ENCODE data around the gene CD86.

The CD86 gene

DNA sequence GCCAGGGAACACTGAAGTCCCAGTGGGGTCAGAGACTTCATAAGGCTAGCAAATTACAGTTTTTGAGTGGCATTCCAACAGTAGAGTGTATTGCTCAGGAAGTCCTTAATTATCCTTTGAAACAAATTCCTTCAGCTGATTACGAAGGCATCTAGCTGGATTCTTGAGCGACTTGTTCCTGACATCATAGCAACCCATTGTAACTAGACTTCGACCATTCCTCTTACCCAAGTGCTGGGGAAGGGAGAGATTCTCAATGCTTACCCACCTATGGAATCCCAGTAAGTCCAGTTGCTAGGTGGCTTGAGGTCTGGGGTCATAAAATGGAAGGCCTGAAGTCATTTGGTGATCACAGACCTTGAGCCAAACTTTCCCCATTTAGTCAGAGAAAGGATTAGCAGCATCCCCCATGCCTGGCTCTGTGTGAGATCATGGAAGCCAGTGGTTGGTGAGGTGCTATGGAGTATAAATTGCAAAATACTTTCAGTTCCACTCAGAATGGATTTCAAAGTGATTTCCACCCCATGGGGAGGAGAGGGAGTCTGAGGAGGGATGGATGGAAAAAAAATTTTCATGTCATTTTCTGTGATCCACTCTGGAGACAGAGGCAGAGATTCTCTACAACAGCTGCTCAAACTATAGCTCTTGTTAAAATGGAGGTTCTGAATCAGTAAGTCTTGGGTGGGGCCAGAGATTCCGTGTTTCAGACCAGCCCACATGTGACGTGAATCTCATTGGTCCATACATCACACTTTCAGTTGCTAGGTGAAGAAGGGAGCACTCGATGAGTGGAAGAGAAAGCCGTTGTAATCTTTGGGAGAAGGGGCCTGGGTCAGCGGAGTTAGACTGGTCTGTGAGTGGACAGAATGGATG is 45.7 kb downstream of the CD86 start:
- Histone ChIP-seq H3K4me1 (ENCODE audit: control insufficient read depth in 1 of 2, insufficient read depth in 1 of 2, low read depth in 1 of 2, low read length in 1 of 2) (peaks cover 9 to 31% of the 10 kb centered on the region in 2 experiments), H3K4me3 (ENCODE audit: low read depth in 1 of 2, low read length in 1 of 2) (no peak overlapping the region), H3K36me3 (no peaks in the 10 kb centered on the region), H3K27me3 (peaks cover 19% of the 10 kb centered on the region), H3K27ac (no peak overlapping the region), H3K9me3 (no peaks in the 10 kb centered on the region)
- TF ChIP-seq, protein P1, sequence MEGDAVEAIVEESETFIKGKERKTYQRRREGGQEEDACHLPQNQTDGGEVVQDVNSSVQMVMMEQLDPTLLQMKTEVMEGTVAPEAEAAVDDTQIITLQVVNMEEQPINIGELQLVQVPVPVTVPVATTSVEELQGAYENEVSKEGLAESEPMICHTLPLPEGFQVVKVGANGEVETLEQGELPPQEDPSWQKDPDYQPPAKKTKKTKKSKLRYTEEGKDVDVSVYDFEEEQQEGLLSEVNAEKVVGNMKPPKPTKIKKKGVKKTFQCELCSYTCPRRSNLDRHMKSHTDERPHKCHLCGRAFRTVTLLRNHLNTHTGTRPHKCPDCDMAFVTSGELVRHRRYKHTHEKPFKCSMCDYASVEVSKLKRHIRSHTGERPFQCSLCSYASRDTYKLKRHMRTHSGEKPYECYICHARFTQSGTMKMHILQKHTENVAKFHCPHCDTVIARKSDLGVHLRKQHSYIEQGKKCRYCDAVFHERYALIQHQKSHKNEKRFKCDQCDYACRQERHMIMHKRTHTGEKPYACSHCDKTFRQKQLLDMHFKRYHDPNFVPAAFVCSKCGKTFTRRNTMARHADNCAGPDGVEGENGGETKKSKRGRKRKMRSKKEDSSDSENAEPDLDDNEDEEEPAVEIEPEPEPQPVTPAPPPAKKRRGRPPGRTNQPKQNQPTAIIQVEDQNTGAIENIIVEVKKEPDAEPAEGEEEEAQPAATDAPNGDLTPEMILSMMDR (IDR thresholded peaks at IDR 0.05) = no peak

DNA sequence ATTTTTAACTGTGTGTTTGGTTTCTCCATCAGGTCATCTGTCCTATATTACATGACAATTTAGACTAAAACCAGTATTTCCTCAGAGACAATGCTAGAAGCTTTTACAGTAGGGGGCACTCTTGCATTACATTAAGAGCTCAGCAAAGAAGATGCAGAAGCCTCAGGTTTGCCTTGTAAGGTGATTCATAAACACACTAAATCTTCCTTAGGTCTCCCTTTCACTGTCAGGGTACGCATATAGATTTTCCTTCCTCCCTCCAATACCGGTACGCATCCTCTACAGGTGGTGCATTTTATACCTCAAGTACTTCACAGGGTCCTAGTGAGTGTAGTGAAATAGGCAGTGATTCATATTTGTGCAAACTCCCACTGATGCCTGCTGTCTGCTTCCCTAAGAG is 46.5 kb downstream of the CD86 start:
- Histone ChIP-seq H3K36me3 (no peaks in the 10 kb centered on the region), H3K27ac (no peak overlapping the region), H3K4me3 (ENCODE audit: low read depth in 1 of 2, low read length in 1 of 2) (no peak overlapping the region), H3K4me1 (ENCODE audit: control insufficient read depth in 1 of 2, insufficient read depth in 1 of 2, low read depth in 1 of 2, low read length in 1 of 2) (peaks cover 9 to 28% of the 10 kb centered on the region in 2 experiments), H3K9me3 (no peaks in the 10 kb centered on the region), H3K27me3 (peaks cover 19% of the 10 kb centered on the region)
- TF ChIP-seq, protein P1 (IDR thresholded peaks at IDR 0.05) = peak; percentile 43

DNA sequence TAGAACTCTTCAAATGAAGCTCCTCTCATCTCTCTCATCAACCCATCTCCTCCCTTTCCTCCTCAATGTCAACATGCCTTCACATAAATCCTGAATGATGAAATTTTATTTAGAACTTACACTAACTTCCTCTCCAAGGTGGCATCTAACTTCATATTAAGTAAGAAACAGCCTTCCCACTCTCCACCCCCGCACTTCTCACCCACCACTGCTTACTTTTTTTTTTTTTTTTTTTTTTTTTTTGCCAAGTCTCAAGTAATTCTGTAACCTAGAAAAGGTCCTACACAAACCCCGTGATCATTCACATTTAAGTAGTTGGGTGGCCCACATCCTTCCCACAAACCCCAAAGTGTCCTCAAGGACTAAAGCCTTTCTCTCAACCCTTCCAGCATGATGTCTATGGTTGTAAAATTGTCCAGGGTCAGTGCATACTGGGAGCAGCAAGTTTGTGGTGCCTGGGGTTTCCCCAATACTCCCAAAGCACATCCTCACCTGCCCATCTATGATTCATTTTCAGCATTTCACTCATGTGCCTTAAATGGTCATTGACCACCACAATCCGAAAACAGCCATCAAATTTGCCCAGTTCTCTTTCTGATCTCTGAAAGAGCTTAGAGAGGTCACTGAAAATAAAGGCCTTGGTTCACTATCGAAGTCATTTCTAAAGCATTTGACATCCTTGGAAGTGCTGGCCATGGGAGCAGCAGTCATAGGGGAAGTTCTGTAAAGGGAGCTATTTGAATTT is 47.2 kb downstream of the CD86 start:
- Histone ChIP-seq H3K4me3 (ENCODE audit: low read depth in 1 of 2, low read length in 1 of 2) (no peak overlapping the region), H3K4me1 (ENCODE audit: control insufficient read depth in 1 of 2, insufficient read depth in 1 of 2, low read depth in 1 of 2, low read length in 1 of 2) (peaks cover 9 to 24% of the 10 kb centered on the region in 2 experiments), H3K27ac (no peak overlapping the region), H3K36me3 (no peaks in the 10 kb centered on the region), H3K27me3 (peaks cover 14% of the 10 kb centered on the region), H3K9me3 (no peaks in the 10 kb centered on the region)
- TF ChIP-seq, protein P1 (IDR thresholded peaks at IDR 0.05) = no peak

DNA sequence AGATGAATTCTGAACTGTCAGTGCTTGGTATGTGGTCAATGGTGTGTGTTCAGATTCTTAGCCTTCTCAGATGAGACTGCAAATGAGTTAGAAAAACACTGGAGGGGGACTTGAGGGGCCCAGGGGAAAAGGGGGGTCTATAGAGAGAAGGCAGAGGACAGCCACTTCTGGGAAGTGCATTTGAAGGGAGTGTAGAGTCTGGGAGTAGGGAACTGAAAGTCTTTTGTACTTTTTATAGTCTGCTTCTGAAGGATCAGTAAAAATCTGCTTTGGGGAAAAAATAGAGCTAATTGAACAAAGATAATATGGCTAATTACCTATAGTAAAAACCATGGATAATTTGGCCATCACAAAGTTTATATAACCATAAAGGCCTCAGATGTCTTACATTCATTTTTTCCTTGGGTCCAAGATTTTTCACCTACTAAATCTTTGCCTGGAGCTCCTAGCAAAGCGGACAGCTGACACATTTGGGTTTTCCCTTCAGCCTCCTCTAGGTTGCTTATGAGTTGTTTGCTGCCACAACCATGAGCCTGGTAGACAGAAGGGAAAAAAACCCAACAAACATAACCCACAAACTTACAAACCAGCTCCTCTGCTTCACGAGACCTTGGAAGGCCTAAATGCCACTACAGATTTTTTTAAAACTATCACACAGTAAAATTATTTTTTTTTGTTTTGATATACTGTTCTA is 48.8 kb downstream of the CD86 start:
- H3K4me3 ChIP-seq (ENCODE audit: low read depth in 1 of 2, low read length in 1 of 2) = no peak overlapping the region
- peaks cover 9 to 24% of the 10 kb centered on the region in 2 experiments for H3K4me1 ChIP-seq (ENCODE audit: control insufficient read depth in 1 of 2, insufficient read depth in 1 of 2, low read depth in 1 of 2, low read length in 1 of 2)
- TF ChIP-seq, protein P1 (IDR thresholded peaks at IDR 0.05) = no peak
- no peaks in the 10 kb centered on the region for H3K36me3 ChIP-seq
- no peaks in the 10 kb centered on the region for H3K9me3 ChIP-seq
- no peaks in the 10 kb centered on the region for H3K27me3 ChIP-seq
- no peak overlapping the region for H3K27ac ChIP-seq

- TF ChIP-seq, protein P1 (IDR thresholded peaks at IDR 0.05) = no peak
- Histone ChIP-seq H3K4me3 (ENCODE audit: low read depth in 1 of 2, low read length in 1 of 2) (no peak overlapping the region), H3K27me3 (no peaks in the 10 kb centered on the region), H3K4me1 (ENCODE audit: control insufficient read depth in 1 of 2, insufficient read depth in 1 of 2, low read depth in 1 of 2, low read length in 1 of 2) (peaks cover 9 to 24% of the 10 kb centered on the region in 2 experiments), H3K36me3 (no peaks in the 10 kb centered on the region), H3K27ac (no peak overlapping the region), H3K9me3 (no peaks in the 10 kb centered on the region)
Observed at GRCh38 chr3:122104515-122105194, 49.5 kb downstream of the CD86 start.

Data from neutrophil (primary cell).